Trophoblast cell (in vitro differentiated cells and primary cell): ENCODE results near the gene COL4A2.
"Not testable (repeated sequence)": the region's sequence is repeated elsewhere in the genome, so short reads cannot be mapped to it uniquely, and the experiment has no call there.

ENCODE experiments used
- DNase-seq, 2 donors: peaks; one replicate each; pipeline ENCODE4 v3.0.0-alpha.2; 2016
- H2AFZ ChIP-seq: 2 replicates; pipeline ENCODE4 v1.6.1; 2013; ENCODE audit warnings: low read length, moderate library complexity, mild to moderate bottlenecking; ENCODE audit not compliant: insufficient read depth, poor library complexity
- H2AK5ac ChIP-seq: 2 replicates; pipeline ENCODE4 v1.6.1; 2013; ENCODE audit warnings: mild to moderate bottlenecking, low read length
- H2BK120ac ChIP-seq: 2 replicates; pipeline ENCODE4 v1.6.1; 2013; ENCODE audit warnings: low read length, mild to moderate bottlenecking, moderate library complexity; ENCODE audit not compliant: insufficient read depth, poor library complexity
- H2BK12ac ChIP-seq: 2 replicates; pipeline ENCODE4 v1.6.1; 2013; ENCODE audit warnings: mild to moderate bottlenecking, low read length, moderate library complexity
- H2BK5ac ChIP-seq: 2 replicates; pipeline ENCODE4 v1.6.1; 2013; ENCODE audit warnings: low read length, low read depth, moderate library complexity, mild to moderate bottlenecking; ENCODE audit not compliant: poor library complexity
- H3K14ac ChIP-seq: 2 replicates; pipeline ENCODE4 v1.6.1; 2013; ENCODE audit warnings: mild to moderate bottlenecking, low read length
- H3K18ac ChIP-seq: 2 replicates; pipeline ENCODE4 v1.6.1; 2013; ENCODE audit warnings: mild to moderate bottlenecking, low read length
- H3K23ac ChIP-seq: 2 replicates; pipeline ENCODE4 v1.6.1; 2013; ENCODE audit warnings: low read length
- H3K27ac ChIP-seq: 2 replicates; pipeline ENCODE4 v1.5.1; 2013; ENCODE audit warnings: low read depth, mild to moderate bottlenecking, inconsistent platforms, low read length, moderate library complexity
- H3K27me3 ChIP-seq: 2 replicates; pipeline ENCODE4 v1.6.1; 2013; ENCODE audit warnings: inconsistent platforms, mild to moderate bottlenecking, low read length, moderate library complexity; ENCODE audit not compliant: insufficient read depth
- H3K36me3 ChIP-seq, 2 experiments: 1 replicate in 1 of 2; 2 replicates in 1 of 2; pipeline ENCODE4 v1.6.1; 2013; ENCODE audit warnings: low read length in 2 of 2, mild to moderate bottlenecking in 2 of 2, moderate library complexity in 1 of 2; ENCODE audit not compliant: insufficient read depth in 2 of 2, control insufficient read depth in 1 of 2
- H3K4ac ChIP-seq: 2 replicates; pipeline ENCODE4 v1.6.1; 2013; ENCODE audit warnings: low read depth, mild to moderate bottlenecking, low read length, moderate library complexity
- H3K4me1 ChIP-seq, 2 experiments: 1 replicate in 1 of 2; 2 replicates in 1 of 2; pipeline ENCODE4 v1.6.1; 2013; ENCODE audit warnings: low read length in 2 of 2, mild to moderate bottlenecking in 2 of 2, moderate library complexity in 1 of 2; ENCODE audit not compliant: insufficient read depth in 2 of 2, control insufficient read depth in 1 of 2
- H3K4me2 ChIP-seq: 2 replicates; pipeline ENCODE4 v1.6.1; 2013; ENCODE audit warnings: inconsistent platforms, mild to moderate bottlenecking, low read length, moderate library complexity
- H3K4me3 ChIP-seq: 2 replicates; pipeline ENCODE4 v1.5.1; 2013; ENCODE audit warnings: mild to moderate bottlenecking, low read depth, low read length, inconsistent platforms
- H3K79me1 ChIP-seq: one replicate; pipeline ENCODE4 v1.6.1; 2013; ENCODE audit warnings: low read length
- H3K79me2 ChIP-seq: 2 replicates; pipeline ENCODE4 v1.6.1; 2013; ENCODE audit warnings: low read length, mild to moderate bottlenecking; ENCODE audit not compliant: control insufficient read depth, insufficient read depth, poor library complexity
- H3K9ac ChIP-seq: 2 replicates; pipeline ENCODE4 v1.6.1; 2013; ENCODE audit warnings: mild to moderate bottlenecking, low read length
- H3K9me3 ChIP-seq: 2 replicates; pipeline ENCODE4 v1.6.1; 2013; ENCODE audit warnings: low read depth, mild to moderate bottlenecking, control low read depth, inconsistent platforms, low read length; ENCODE audit not compliant: insufficient read depth
- H4K12ac ChIP-seq: 2 replicates; pipeline ENCODE4 v1.6.1; 2013; ENCODE audit warnings: low read depth, mild to moderate bottlenecking, low read length, moderate library complexity
- H4K8ac ChIP-seq: 2 replicates; pipeline ENCODE4 v1.6.1; 2013; ENCODE audit warnings: low read depth, mild to moderate bottlenecking, low read length, moderate library complexity
- H4K91ac ChIP-seq: one replicate; pipeline ENCODE4 v1.6.1; 2013; ENCODE audit warnings: low read depth, mild to moderate bottlenecking, low read length, moderate library complexity
- WGBS: extraction: QIAGEN DNeasy Blood & Tissue Kit; methylation state at CpG from one replicate; pipeline ENCODE4 v1.1.7; 2013; ENCODE audit warnings: missing lambda C conversion rate; ENCODE audit not compliant: insufficient read length, insufficient coverage; ENCODE audit errors: extremely low coverage; 5-methylcytosine and 5-hydroxymethylcytosine counted together

COL4A2 gene

DNA sequence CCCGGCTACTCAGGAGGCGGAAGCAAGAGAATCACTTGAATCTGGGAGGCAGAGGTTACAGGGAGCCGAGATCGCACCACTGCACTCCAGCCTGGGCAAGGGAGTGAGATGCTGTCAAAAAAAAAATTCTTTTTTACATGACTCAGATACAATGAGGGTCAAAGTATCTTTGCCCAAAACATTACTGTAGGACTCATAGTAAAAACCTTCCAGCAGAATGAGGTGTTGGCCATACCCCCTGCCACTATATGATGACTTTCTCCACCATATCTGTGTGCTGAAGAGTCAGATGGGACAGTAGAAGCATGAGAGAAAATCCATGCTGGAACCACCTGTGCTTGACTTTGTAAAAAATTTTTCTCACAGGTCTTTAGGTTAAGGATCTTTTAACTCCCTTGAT is 86.7 kb downstream of the COL4A2 start:
- no peak overlapping the region for H2AK5ac ChIP-seq
- no peak overlapping the region for H3K27ac ChIP-seq
- no peak overlapping the region for H3K23ac ChIP-seq
- H3K36me3 ChIP-seq, result peaks cover 8 to 10% of the 10 kb centered on the region in 2 experiments
- peaks cover 5% of the 10 kb centered on the region for H3K9me3 ChIP-seq
- no peak overlapping the region for H4K12ac ChIP-seq
- no peak overlapping the region for H3K9ac ChIP-seq
- no peak overlapping the region for H3K4me3 ChIP-seq
- no peak overlapping the region for H3K18ac ChIP-seq
- DNase-seq, result peak in 1 of 2 donors; percentile 72
- no peaks in the 10 kb centered on the region for H3K27me3 ChIP-seq
- peak overlapping the region; percentile 45 for H2BK120ac ChIP-seq
- H4K8ac ChIP-seq, result peak overlapping the region; percentile 19
- no peak overlapping the region for H3K4me2 ChIP-seq
- WGBS, result no CpG with 5 or more reads among the region's 4 CpGs
- H2BK12ac ChIP-seq, result peak overlapping the region; percentile 34
- peak overlapping the region; percentile 47 for H2BK5ac ChIP-seq
- H3K4ac ChIP-seq, result no peak overlapping the region
- H4K91ac ChIP-seq, result peak overlapping the region; percentile 47
- H3K14ac ChIP-seq, result no peak overlapping the region
- H2AFZ ChIP-seq, result no peak overlapping the region
- H3K79me2 ChIP-seq, result peaks cover 10% of the 10 kb centered on the region
- H3K4me1 ChIP-seq, result peaks cover 25 to 32% of the 10 kb centered on the region in 2 experiments
- peaks cover 37% of the 10 kb centered on the region for H3K79me1 ChIP-seq

- Histone ChIP-seq H2AFZ (no peak overlapping the region), H3K14ac (no peak overlapping the region), H3K4me1 (peaks cover 18 to 26% of the 10 kb centered on the region in 2 experiments), H3K79me1 (peaks cover 30% of the 10 kb centered on the region), H4K12ac (no peak overlapping the region), H3K9ac (peak overlapping the region; percentile 31), H3K18ac (peak overlapping the region; percentile 39), H3K27me3 (no peaks in the 10 kb centered on the region), H2AK5ac (no peak overlapping the region), H4K8ac (no peak overlapping the region), H4K91ac (no peak overlapping the region), H3K79me2 (peaks cover 8% of the 10 kb centered on the region), H3K4ac (no peak overlapping the region), H2BK12ac (peak overlapping the region; percentile 13), H3K9me3 (peaks cover 5% of the 10 kb centered on the region), H3K4me2 (no peak overlapping the region), H2BK5ac (no peak overlapping the region), H3K4me3 (no peak overlapping the region), H3K23ac (no peak overlapping the region), H3K27ac (no peak overlapping the region), H2BK120ac (peak overlapping the region; percentile 58), H3K36me3 (peaks cover 6 to 7% of the 10 kb centered on the region in 2 experiments)
- peak; percentile 76 to 77 for DNase-seq
- no CpG with 5 or more reads among the region's 13 CpGs for WGBS
Observed at GRCh38 chr13:110394371-110394841, 87.3 kb downstream of the COL4A2 start.

GRCh38 chr13:110395616-110396015 is 88.5 kb downstream of the COL4A2 start:
- not testable (repeated sequence) for H2AK5ac ChIP-seq, H3K18ac ChIP-seq, H3K23ac ChIP-seq, H3K4me2 ChIP-seq, H2BK12ac ChIP-seq, H2AFZ ChIP-seq, H4K12ac ChIP-seq, H2BK120ac ChIP-seq, H3K27me3 ChIP-seq, H3K36me3 ChIP-seq, DNase-seq, H3K9me3 ChIP-seq, H3K14ac ChIP-seq, H3K4ac ChIP-seq, H3K79me2 ChIP-seq, H3K9ac ChIP-seq, H3K4me3 ChIP-seq, H2BK5ac ChIP-seq, H4K8ac ChIP-seq, H3K27ac ChIP-seq
- Histone ChIP-seq H4K91ac (peak overlapping the region; percentile 27), H3K79me1 (peaks cover 23% of the 10 kb centered on the region), H3K4me1 (peaks cover 11 to 19% of the 10 kb centered on the region in 2 experiments)
- no CpG with 5 or more reads among the region's 14 CpGs for WGBS

- peaks cover 3 to 4% of the 10 kb centered on the region in 2 experiments for H3K36me3 ChIP-seq
- DNase-seq, result no peak
- H3K27me3 ChIP-seq, result no peaks in the 10 kb centered on the region
- H3K4me3 ChIP-seq, result no peak overlapping the region
- peak overlapping the region; percentile 12 for H2BK12ac ChIP-seq
- H2AK5ac ChIP-seq, result no peak overlapping the region
- no peak overlapping the region for H3K18ac ChIP-seq
- H3K14ac ChIP-seq, result no peak overlapping the region
- H2AFZ ChIP-seq, result no peak overlapping the region
- H3K27ac ChIP-seq, result no peak overlapping the region
- H3K4me2 ChIP-seq, result no peak overlapping the region
- peaks cover 2% of the 10 kb centered on the region for H3K9me3 ChIP-seq
- H4K91ac ChIP-seq, result peak overlapping the region; percentile 61
- peaks cover 3% of the 10 kb centered on the region for H3K79me2 ChIP-seq
- H3K79me1 ChIP-seq, result peaks cover 18% of the 10 kb centered on the region
- H3K4ac ChIP-seq, result no peak overlapping the region
- no peak overlapping the region for H2BK5ac ChIP-seq
- H4K12ac ChIP-seq, result no peak overlapping the region
- no peak overlapping the region for H4K8ac ChIP-seq
- H3K9ac ChIP-seq, result no peak overlapping the region
- H3K4me1 ChIP-seq, result peaks cover 11 to 15% of the 10 kb centered on the region in 2 experiments
- no peak overlapping the region for H2BK120ac ChIP-seq
- H3K23ac ChIP-seq, result no peak overlapping the region
- WGBS, result no CpG with 5 or more reads among the region's 6 CpGs
Observed at GRCh38 chr13:110396476-110396875, 89.4 kb downstream of the COL4A2 start.
